ENCODE measurements around the gene COP1.
"Not testable (repeated sequence)": the region's sequence is repeated elsewhere in the genome, so short reads cannot be mapped to it uniquely, and the experiment has no call there.

The COP1 gene

DNA sequence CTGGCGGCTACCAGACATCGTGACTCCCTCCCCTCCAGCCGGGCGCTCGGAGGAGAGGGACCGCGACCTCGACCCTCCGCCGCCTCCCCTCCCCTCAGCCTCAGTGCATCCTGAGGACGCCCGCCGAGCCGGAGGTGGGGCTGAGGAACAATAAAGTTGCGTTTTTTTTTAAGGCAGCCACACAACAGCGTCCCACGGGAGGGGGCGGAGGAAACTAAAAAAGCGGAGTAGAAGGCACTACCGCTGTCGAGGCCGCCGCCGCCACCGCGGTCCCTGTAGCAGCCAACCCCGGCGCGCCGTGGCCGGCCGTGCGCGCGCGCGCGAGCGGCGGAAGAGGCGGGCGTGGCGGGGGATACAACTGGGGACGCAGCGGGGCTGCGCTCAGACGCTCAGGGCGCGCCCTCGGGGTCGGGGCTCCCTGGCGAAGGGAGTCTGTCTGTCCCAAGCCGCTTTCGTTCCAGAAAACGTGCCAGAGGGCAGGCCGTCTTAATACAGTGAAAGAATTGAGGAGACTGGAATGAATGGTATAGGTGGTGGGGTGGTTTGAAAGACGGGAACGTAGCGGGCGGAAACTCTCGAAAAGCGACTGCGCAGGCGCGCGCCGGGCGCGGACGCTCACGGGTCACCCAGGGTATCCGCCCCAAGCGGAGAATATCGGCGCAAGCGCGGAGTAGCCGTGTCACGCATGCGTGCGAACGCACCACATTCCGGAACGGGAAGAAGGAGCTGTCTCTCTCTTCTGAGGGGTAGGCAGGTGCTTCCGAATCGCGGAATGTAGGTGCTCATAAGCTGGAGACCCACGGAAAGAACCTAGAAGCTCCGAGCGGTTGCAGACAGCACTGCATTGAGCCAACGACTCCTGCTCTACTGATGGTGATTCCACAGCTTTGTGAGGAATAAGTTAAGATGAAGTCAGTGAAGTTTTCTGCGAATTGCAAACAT, at the start of gene COP1:
TSS of gene COP1 (minus strand) at position 326 of the 942 bp plus-strand sequence. CDS start at position 18, 308 bp downstream.
- peak; percentile 98 for DNase-seq (ENCODE audit: low read depth in 1 of 2, low spot score in 1 of 2)
- no peak for TF ChIP-seq JUND (IDR thresholded peaks at IDR 0.05; ENCODE audit: low read depth)
- in situ Hi-C loops (cut with HindIII; ENCODE audit: low pct_unique_long_range_greater_than_20kb, low sequenced_read_pairs): no loop called here

DNA sequence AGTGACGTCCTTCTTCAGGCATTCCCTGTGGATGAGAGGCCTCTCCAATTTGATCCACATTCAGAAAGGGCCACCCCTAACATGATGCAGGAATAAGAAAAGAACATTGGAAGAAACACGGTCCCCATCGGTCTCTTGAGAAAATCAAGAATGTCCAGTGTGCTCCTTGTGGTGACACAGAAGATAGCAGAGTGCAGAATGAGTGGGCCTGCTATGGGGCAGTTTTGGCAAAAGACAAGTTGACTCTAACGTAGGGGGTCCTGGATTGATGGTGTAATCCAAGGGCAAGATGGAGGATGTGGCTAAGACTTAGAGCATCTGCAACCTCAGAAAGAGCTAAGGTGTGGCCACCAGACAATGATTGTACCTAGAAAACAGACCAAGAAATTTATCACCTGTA, 45.1 kb upstream of the COP1 start:
- in situ Hi-C loops (cut with HindIII; ENCODE audit: low pct_unique_long_range_greater_than_20kb, low sequenced_read_pairs): no loop called here
- no peak for DNase-seq (ENCODE audit: low read depth in 1 of 2, low spot score in 1 of 2)
- TF ChIP-seq JUND (IDR thresholded peaks at IDR 0.05; ENCODE audit: low read depth): no peak

DNA sequence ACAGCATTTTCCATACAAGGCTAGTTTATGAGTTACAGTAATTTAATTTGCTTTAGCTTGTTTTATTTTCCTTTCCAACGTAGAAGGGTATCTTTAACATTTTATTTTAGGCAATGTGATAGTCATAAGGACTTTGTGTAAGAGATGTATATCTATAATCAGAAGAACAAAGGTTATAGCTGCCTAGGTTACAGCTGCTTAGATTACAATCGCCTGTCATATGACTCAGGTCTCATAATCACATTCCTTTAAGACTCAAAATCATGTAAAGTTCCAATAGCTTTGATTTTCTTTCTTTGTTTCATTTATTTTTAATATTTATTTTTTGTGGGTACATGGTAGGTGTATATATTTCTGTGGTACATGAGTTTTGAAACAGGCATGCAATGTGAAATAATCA, 37.8 kb upstream of the COP1 start:
- DNase-seq (ENCODE audit: low read depth in 1 of 2, low spot score in 1 of 2): no peak
- TF ChIP-seq JUND (IDR thresholded peaks at IDR 0.05; ENCODE audit: low read depth): no peak
- in situ Hi-C loops (cut with HindIII; ENCODE audit: low pct_unique_long_range_greater_than_20kb, low sequenced_read_pairs): no loop called here

DNA sequence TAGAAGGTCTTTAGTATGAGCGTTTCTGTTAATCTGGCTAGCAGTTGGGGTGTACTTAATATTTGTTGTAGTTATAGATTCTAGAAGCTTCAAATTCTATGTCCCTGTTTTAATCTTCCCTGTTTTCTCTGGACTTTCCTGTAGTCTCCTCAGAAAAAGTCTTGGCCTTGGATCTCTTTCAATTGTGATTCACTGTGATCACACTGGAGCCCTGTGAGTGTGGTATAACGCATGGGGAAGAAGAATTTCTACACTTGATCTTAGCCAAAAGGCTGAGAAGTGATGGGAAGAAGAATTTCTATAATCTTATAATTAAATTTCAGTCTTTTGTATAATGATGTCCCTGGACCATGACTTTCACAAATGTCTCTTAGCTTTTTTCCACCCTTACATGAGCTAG, 36.7 kb upstream of the COP1 start:
- DNase-seq (ENCODE audit: low read depth in 1 of 2, low spot score in 1 of 2): no peak
- TF ChIP-seq JUND (IDR thresholded peaks at IDR 0.05; ENCODE audit: low read depth): no peak
- in situ Hi-C loops (cut with HindIII; ENCODE audit: low pct_unique_long_range_greater_than_20kb, low sequenced_read_pairs): no loop called here

DNA sequence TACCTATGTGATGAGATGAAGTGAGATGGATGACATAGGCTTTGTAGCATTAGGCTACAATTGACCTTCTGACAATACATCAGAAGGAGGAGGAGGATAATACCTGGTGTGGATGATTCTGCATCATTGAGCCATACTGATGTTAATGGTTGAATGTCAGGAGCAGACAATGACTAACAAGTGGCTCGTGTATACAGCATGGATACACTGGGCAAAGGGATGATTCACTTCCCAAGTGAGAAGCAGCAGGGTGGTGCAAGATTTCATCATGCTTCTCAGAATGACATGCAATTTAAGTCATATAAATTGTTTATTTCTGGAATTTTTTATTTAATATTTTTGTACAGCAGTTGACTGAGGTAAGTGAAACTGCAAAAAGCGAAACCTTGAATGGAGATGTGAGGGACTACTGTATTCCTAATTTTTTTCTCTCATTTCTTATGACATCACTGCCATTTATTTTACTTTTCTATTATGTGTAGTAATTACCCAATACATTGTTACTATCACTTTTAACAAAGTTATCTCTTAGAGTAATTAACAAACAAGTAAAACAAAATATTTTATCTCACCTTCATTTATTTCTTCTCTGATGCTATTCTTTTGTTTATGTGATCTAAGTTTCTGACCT, 34.4 kb upstream of the COP1 start:
- no peak for TF ChIP-seq JUND (IDR thresholded peaks at IDR 0.05; ENCODE audit: low read depth)
- no peak for DNase-seq (ENCODE audit: low read depth in 1 of 2, low spot score in 1 of 2)
- in situ Hi-C loops (cut with HindIII; ENCODE audit: low pct_unique_long_range_greater_than_20kb, low sequenced_read_pairs): no loop called here

DNA sequence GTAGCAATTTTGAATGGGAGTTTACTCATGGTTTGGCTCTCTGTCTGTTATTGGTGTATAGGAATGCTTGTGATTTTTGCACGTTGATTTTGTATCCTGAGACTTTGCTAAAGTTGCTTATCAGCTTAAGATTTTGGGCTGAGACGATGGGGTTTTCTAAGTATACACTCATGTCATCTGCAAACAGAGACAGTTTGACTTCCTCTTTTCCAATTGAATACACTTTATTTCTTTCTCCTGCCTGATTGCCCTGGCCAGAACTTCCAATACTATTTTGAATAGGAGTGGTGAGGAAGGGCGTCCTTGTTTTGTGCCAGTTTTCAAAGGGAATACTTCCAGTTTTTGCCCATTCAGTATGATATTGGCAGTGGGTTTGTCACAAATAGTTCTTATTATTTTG, 26.6 kb upstream of the COP1 start:
- DNase-seq (ENCODE audit: low read depth in 1 of 2, low spot score in 1 of 2); in situ Hi-C loops (cut with HindIII; ENCODE audit: low pct_unique_long_range_greater_than_20kb, low sequenced_read_pairs): not testable (repeated sequence)

DNA sequence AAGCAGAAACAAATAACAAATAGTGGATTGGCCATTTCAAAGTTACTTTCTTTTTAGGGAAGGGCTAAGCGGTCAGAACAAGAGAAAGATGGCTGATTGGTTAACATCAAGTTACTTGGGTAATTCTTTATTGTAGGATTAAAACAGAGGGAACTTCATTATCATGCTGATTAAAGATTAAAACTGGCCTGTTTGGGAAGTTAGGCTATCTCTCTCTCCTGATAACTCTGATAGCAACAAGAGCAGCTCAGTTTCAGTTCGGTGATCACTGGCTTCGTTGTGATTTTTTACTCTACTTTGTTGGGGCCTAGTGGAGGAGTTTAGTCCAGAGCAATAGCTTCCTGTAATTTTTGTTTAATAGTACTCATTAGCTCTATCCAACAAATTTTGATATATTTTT, 20.5 kb upstream of the COP1 start:
- in situ Hi-C loops (cut with HindIII; ENCODE audit: low pct_unique_long_range_greater_than_20kb, low sequenced_read_pairs): no loop called here
- no peak for DNase-seq (ENCODE audit: low read depth in 1 of 2, low spot score in 1 of 2)
- TF ChIP-seq JUND (IDR thresholded peaks at IDR 0.05; ENCODE audit: low read depth): no peak

DNA sequence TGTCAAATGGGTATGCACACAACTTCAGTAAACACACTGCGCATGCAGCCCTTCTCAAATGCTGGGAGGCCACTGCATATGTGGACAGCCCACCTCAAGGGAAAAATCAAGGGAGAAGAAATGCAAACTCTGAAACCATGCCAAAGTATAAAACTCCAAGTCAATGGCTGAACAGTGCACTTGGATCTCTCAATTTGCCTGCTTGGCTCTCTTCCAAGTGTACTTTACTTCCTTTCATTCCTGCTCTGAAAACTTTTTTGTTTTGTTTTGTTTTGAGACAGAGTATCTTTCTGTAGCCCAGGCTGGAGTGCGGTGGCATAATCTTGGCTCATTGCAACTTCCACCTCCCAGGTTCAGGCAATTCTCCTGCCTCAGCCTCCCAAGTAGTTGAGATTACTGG, 18.8 kb upstream of the COP1 start:
- no peak for TF ChIP-seq JUND (IDR thresholded peaks at IDR 0.05; ENCODE audit: low read depth)
- DNase-seq (ENCODE audit: low read depth in 1 of 2, low spot score in 1 of 2): no peak
- in situ Hi-C loops (cut with HindIII; ENCODE audit: low pct_unique_long_range_greater_than_20kb, low sequenced_read_pairs): no loop called here

DNA sequence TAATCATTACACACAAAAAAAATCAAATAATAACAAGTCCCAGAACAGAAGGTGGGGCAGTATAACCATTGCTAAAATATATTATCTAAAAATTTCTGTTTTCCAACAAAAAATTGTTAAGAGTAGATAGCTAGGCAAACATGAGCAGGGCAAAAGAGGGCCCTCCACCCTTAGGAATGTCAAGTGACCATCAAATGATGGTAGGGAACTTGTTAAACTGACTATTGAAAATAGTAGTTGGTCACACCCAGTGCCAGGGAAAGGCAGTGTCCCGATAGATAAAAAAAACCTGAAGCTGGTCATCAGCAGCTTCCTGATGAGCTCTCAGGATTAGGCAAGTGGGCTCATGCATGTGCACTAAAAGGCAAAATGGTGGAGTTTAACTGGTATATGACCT, 18.4 kb upstream of the COP1 start:
- no peak for DNase-seq (ENCODE audit: low read depth in 1 of 2, low spot score in 1 of 2)
- in situ Hi-C loops (cut with HindIII; ENCODE audit: low pct_unique_long_range_greater_than_20kb, low sequenced_read_pairs): no loop called here
- TF ChIP-seq JUND (IDR thresholded peaks at IDR 0.05; ENCODE audit: low read depth): no peak

DNA sequence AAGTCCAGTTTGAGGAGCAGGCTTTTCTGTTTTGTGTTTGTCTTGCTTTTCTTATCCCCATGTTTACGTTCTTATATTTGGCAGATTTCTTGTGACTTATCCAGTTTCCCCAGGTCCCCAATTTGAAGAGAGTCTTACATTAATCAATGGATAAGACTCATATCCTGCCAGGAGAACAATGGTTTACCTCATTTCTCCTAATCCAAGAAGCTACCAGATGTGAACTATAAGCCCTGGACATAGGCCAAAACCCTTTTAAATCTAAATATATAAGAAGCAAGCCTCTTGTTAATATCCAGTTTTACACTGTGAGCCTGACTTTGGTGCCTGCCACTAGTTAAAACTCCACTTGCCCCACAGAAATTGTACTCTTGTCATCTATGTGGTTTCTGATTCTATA, 15.1 kb upstream of the COP1 start:
- no peak for DNase-seq (ENCODE audit: low read depth in 1 of 2, low spot score in 1 of 2)
- no peak for TF ChIP-seq JUND (IDR thresholded peaks at IDR 0.05; ENCODE audit: low read depth)
- in situ Hi-C loops (cut with HindIII; ENCODE audit: low pct_unique_long_range_greater_than_20kb, low sequenced_read_pairs): no loop called here

DNA sequence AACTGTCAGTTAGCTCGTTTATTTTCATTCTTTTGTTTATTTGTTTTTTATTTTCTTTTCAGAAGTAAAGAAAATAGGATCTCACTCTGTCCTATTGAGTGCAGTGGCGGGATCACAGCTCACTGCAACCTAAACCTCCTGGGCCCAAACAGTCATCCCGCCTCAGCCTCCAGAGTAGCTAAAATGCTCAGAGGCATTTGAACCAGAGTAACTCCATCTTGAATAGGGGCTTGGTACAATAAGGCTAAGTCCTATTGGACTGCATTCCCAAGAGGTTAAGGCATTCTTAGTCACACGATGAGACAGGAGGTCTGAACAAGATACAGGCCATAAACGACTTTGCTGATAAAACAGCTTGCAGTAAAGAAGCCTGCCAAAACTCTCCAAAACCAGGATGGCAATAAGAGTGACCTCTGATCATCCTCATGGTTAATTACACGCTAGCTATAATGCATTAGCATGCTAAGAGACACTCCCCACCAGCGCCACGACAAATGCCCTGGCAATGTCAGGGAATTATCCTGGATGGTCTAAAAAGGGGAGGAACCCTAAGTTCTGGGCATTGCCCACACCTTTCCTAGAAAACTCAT, 13.1 kb upstream of the COP1 start:
- DNase-seq (ENCODE audit: low read depth in 1 of 2, low spot score in 1 of 2): no peak
- in situ Hi-C loops (cut with HindIII; ENCODE audit: low pct_unique_long_range_greater_than_20kb, low sequenced_read_pairs): no loop called here
- TF ChIP-seq JUND (IDR thresholded peaks at IDR 0.05; ENCODE audit: low read depth): no peak

DNA sequence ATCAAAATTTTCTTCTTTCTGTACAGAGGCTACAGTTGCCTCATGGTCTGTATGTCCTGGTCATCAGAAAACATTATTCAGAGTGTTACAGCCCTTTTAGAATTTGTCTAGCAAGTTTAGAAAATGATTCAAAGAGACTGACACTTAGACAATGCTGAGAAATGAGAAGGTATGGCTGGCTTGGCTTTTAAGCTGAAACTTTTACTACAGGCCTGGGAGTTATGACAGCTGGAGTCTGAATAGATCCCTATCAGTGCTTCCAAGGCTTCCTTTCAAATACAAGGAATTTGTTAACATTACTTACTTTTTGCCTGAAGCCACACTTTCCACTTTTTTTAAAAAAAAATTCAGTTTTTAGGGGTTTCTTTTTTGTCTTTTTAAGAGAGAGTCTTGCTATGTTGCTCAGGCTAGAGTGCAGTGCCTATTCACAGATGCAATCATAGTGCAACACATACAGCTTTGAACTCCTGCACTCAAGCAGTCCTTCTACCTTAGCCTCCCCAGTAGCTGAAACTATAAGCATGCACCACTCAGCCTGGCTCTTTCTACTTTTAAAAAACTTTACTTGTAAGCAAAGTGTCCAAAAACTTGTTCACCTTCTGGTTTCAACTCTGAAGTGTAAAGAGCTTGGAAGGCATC, 10.5 kb upstream of the COP1 start:
- no peak for DNase-seq (ENCODE audit: low read depth in 1 of 2, low spot score in 1 of 2)
- in situ Hi-C loops (cut with HindIII; ENCODE audit: low pct_unique_long_range_greater_than_20kb, low sequenced_read_pairs): no loop called here
- no peak for TF ChIP-seq JUND (IDR thresholded peaks at IDR 0.05; ENCODE audit: low read depth)

DNA sequence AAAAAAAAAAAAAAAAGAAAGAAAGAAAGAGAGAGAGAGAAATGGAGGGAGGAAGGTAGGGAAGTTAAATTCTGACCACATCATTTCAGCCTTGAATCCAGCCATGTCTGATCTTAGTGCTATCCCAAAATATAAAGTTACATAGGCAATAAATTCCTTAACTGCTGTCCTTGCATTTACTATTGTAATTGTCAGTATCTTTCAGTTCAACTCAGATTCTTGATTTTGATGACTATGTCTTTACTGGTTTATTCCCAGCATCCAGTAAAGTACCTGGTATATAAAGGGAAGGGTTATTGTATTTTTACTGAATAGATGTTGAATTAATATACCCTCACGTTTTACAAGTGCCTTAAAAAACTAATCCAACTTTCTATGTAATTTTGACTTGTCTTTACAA, 8.9 kb upstream of the COP1 start:
- no peak for TF ChIP-seq JUND (IDR thresholded peaks at IDR 0.05; ENCODE audit: low read depth)
- in situ Hi-C loops (cut with HindIII; ENCODE audit: low pct_unique_long_range_greater_than_20kb, low sequenced_read_pairs): no loop called here
- no peak for DNase-seq (ENCODE audit: low read depth in 1 of 2, low spot score in 1 of 2)
